ENCODE results near the gene HAVCR2. TPM values are rescaled to one million over a fixed set of nuclear protein-coding genes. Genes with fewer than 3 reads are reported as not detected.
A peak's percentile ranks its signal among the peaks of the same experiment; 100 is the strongest.
"Not testable (repeated sequence)": the region's sequence is repeated elsewhere in the genome, so short reads cannot be mapped to it uniquely, and the experiment has no call there.

Gene HAVCR2
- total RNA-seq, 1 donor from 2014 or later, result 2.8 TPM

GRCh38 chr5:157088342-157088990 is 20.4 kb downstream of the HAVCR2 start:
- DNase-seq, result no peak

- no peak for DNase-seq
Observed at GRCh38 chr5:157086751-157087359, 22.0 kb downstream of the HAVCR2 start.

DNA sequence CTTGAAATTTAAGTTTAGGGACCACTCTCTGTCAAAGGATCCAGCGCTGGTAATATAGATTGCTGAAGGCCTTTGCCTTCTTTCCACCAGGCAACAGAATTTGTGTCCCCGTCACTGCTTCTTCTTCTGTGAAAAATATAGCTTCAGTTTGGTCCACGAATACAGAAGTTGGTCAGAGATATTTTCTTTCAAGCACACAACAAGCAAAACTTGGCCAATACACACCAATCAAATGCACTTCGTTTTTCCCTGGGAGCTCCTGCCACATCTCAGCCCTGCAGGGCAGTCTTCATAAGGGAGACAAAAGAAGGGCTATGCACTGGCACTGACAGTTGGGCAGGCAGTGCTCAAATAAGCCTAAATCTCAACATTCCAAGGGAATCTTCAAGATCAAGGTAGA is 22.9 kb downstream of the HAVCR2 start:
- no peak for DNase-seq

GRCh38 chr5:157080286-157080685 is 28.6 kb downstream of the HAVCR2 start:
- no peak for DNase-seq

- no peak for DNase-seq
Observed at GRCh38 chr5:157076558-157076957, 32.3 kb downstream of the HAVCR2 start.

DNA sequence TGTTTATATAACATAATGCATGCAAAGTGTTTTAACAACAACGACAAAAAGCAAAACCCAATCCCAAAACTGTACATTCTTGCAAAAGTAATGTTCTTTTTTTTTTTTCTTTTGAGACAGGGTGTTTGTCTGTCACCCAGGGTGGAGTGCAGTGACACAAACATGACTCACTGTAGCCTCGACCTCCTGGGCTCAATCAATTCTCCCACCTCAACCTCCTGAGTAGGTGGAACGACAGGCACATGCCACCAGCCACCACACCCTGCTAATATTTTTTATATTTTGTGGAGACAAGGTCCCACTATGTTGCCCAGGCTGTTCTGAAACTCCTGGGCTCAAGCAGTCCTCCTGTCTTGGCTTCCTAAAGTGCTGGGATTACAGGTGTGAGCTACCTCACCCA is 36.3 kb downstream of the HAVCR2 start:
- no peak for DNase-seq

DNA sequence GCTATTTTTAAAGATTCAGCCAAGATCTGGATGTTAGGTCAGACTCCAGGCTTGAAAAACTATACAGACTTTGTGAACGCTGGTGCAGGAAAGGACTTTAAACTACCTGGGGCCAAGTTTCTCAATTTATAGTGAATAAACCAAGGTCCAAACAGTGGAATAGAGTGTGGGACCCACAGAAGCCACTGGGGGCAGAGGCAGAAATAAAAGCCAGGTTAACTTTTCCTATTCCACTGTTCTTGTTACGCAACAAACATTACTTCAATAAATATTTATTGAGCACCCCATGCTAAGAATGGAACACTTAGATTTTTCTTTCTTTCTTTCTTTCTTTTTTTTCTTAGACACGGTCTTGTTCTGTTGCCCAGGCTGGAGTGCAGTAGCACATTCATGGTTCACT is 38.9 kb downstream of the HAVCR2 start:
- no peak for DNase-seq

DNA sequence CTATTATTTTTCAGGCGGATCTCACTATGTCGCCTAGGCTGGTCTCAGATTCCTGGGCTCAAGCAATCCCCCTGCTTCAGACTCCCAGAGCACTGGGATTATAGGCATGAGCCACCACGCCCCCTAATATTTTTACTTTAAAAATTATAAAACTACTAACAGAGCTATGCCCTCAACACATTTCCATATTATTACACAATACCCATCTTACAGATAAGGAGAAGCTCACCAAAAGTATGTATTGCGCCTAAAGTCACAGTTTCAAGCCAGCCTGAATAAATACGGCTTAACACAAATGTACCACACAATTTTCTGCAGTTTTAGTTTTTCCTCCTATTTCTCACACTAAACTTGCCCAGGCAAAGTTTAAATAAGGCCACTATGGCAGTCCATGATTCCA is 40.1 kb downstream of the HAVCR2 start:
- DNase-seq, result no peak

- no peak for DNase-seq
Observed at GRCh38 chr5:157068339-157068738, 40.5 kb downstream of the HAVCR2 start.

DNA sequence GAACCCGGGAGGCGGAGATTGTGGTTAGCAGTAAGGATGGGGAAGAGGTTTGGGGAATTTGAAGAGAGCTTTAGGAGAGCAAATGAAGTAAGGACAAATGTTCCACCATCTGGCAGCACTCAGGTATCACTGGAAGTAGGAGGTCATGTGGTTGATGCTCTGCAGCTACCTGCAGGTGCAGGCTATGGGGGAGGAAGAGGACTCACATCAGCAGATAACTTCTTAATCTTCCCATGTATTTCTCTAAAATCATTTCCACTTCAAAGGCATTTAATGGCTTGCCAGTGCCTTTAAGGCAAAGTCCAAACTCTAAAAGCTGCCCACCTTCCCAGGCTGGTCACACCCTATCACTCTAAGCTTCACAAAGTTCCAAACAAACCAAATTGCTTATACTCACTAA is 41.8 kb downstream of the HAVCR2 start:
- DNase-seq, result no peak

DNA sequence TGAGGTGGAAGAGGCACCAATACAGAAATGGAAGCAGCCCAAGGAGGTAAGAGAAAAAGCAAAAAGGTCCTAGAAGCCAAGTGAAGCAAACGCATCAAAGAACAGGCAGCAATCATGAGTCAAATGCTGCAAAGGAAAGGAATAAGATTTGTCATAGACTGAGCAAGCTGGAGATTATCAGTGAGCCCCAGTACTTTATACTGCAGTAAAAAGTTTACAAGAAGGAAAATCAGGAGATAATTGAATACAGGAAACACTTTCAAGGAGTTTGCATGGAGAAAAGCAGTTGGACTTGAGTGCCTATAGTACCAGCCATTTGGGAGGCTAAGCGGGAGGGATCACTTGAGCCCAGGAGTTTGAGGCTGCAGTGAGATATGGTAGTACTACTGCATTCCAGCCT is 42.8 kb downstream of the HAVCR2 start:
- DNase-seq, result no peak

GRCh38 chr5:157063776-157064430 is 44.9 kb downstream of the HAVCR2 start:
- DNase-seq, result no peak

- DNase-seq, result no peak
Observed at GRCh38 chr5:157059891-157060290, 49.0 kb downstream of the HAVCR2 start.

- no peak for DNase-seq
Observed at GRCh38 chr5:157059093-157059539, 49.7 kb downstream of the HAVCR2 start, which contains the start of gene HAVCR1. HAVCR1 (minus strand) TSS chr5:157059116; CDS start chr5:157057943, 1,173 bp downstream.

GRCh38 chr5:157057459-157058370 is 51.1 kb downstream of the HAVCR2 start:
- no peak for DNase-seq

GRCh38 chr5:157056848-157057247 is 52.0 kb downstream of the HAVCR2 start:
- DNase-seq, result not testable (repeated sequence)

GRCh38 chr5:157051604-157052245 is 57.1 kb downstream of the HAVCR2 start:
- DNase-seq, result no peak

GRCh38 chr5:157050050-157050449 is 58.8 kb downstream of the HAVCR2 start:
- DNase-seq, result no peak

- DNase-seq, result no peak
Observed at GRCh38 chr5:157049605-157050004, 59.2 kb downstream of the HAVCR2 start.

- DNase-seq, result no peak
Observed at GRCh38 chr5:157047898-157048297, 60.9 kb downstream of the HAVCR2 start.

DNA sequence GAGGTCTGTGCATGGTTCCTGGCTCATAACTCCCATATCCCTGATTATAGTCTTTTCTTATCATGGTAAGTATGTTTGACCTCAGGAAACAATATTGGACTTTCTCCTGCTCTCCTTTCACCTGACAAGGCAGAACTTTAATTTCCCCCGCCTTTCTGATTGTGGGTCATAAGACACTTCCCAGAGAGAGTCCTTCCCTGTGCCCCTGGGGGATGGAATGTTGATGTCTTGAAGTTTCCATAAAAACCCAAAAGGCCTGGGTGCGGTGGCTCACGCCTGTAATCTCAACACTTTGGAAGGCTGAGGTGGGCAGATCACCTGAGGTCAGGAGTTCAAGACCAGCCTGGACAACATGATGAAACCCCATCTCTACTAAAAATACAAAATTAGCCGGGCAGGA is 61.8 kb downstream of the HAVCR2 start:
- DNase-seq, result not testable (repeated sequence)

DNA sequence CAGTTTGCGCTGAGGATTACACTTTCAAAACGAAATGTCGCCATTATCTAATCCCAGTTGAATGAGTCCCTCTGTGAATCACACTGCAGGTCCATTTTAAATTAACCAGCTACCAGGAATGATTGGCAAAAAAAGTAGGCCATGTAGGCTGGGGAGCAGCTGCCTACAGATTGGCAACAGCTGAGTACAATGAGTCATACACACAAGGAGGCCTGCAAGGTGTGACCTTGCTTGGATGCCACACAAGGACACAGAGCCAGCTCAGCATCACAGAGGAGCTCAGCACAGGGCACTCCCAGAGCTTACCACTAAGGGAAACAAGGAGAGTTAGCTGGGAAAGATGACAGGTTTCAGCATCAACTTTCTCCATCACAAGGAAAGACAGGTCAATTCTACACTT is 62.8 kb downstream of the HAVCR2 start:
- DNase-seq, result peak; percentile 39

Data from tongue (tissue), 2 donors.